ENCODE data around the gene RPL28.

DNA sequence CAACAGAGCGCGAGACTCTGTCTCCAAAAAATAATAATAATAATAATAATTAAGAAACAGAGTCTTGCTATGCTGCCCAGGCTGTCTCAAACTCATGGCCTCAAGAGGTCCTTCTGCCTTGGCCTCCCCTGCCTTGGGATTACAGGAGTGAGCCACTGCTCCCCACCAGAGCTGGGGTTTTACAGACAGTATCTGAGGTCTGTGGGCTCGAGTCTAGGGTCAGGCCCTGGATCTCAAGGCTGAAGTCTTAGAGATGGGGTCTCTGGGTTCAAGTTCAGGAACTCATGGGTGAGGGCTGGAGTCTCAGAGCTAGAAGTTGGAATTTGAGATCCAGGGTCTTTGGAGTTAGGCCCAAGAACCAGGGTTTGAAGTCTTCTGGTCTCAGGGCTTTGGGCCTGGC, 18.9 kb upstream of the RPL28 start:
- TF ChIP-seq, protein P1, sequence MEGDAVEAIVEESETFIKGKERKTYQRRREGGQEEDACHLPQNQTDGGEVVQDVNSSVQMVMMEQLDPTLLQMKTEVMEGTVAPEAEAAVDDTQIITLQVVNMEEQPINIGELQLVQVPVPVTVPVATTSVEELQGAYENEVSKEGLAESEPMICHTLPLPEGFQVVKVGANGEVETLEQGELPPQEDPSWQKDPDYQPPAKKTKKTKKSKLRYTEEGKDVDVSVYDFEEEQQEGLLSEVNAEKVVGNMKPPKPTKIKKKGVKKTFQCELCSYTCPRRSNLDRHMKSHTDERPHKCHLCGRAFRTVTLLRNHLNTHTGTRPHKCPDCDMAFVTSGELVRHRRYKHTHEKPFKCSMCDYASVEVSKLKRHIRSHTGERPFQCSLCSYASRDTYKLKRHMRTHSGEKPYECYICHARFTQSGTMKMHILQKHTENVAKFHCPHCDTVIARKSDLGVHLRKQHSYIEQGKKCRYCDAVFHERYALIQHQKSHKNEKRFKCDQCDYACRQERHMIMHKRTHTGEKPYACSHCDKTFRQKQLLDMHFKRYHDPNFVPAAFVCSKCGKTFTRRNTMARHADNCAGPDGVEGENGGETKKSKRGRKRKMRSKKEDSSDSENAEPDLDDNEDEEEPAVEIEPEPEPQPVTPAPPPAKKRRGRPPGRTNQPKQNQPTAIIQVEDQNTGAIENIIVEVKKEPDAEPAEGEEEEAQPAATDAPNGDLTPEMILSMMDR (IDR thresholded peaks at IDR 0.05) = no peak
- no peak for TF ChIP-seq POLR2A (IDR thresholded peaks at IDR 0.05)
